H1 (cell line): ENCODE measurements around the gene S100P. TPM values are rescaled to one million over a fixed set of nuclear protein-coding genes. Genes with fewer than 3 reads are reported as not detected.

Experiments used
- CTCF ChIA-PET: fragments of 300-600 bp; sonication (Branson Sonifier 250); formaldehyde crosslinking; loops from one replicate; lab custom pipeline; 2021; ENCODE audit not compliant: partially characterized antibody; lab: Charles Lee
- POLR2A ChIA-PET: fragments of 300-600 bp; sonication (Branson Sonifier 250); formaldehyde crosslinking; loops from one replicate; lab custom pipeline; 2021; ENCODE audit warnings: inconsistent platforms; ENCODE audit not compliant: partially characterized antibody; lab: Charles Lee
- DNase-seq, 2 experiments: peaks; one replicate each; pipeline versions ENCODE4 v3.0.0 to v3.0.0-alpha.2; 2010 to 2022; ENCODE audit warnings: low spot score in 2 of 2, low read depth in 1 of 2, mixed read lengths in 1 of 2
- FAIRE-seq: peaks from 2 replicates; lab custom pipeline; 2011; peaks lifted over from hg19 to GRCh38; lab: Jason Lieb, UNC
- H2AFZ ChIP-seq: 2 replicates; pipeline ENCODE4 v1.8.1; 2012; ENCODE audit warnings: low read length, inconsistent platforms
- H2AK5ac ChIP-seq: 2 replicates; pipeline ENCODE4 v1.6.1; 2013; ENCODE audit warnings: low read depth, low read length
- H2BK120ac ChIP-seq: replicated peaks from 2 replicates; pipeline ENCODE3; 2013; ENCODE audit warnings: low read depth, low read length, inconsistent platforms
- H2BK12ac ChIP-seq: 2 replicates; pipeline ENCODE4 v1.6.1; 2013; ENCODE audit warnings: low read depth, low read length
- H2BK15ac ChIP-seq: 2 replicates; pipeline ENCODE4 v1.6.1; 2013; ENCODE audit warnings: low read length
- H2BK20ac ChIP-seq: 2 replicates; pipeline ENCODE4 v1.6.1; 2013; ENCODE audit warnings: low read length
- H2BK5ac ChIP-seq: 2 replicates; pipeline ENCODE4 v1.6.1; 2013; ENCODE audit warnings: low read depth, low read length
- H3K14ac ChIP-seq: 2 replicates; pipeline ENCODE4 v1.6.1; 2013; ENCODE audit warnings: inconsistent platforms; ENCODE audit not compliant: insufficient read length
- H3K18ac ChIP-seq: 2 replicates; pipeline ENCODE4 v1.6.1; 2013; ENCODE audit warnings: low read length; ENCODE audit errors: extremely low read depth
- H3K23ac ChIP-seq: 2 replicates; pipeline ENCODE4 v1.6.1; 2013; ENCODE audit warnings: inconsistent platforms; ENCODE audit not compliant: insufficient read length
- H3K23me2 ChIP-seq: 2 replicates; pipeline ENCODE4 v1.6.1; 2013; ENCODE audit warnings: low read depth, low read length
- H3K27ac ChIP-seq: 2 replicates; pipeline ENCODE4 v1.6.1; 2011; ENCODE audit warnings: low read depth, low read length, inconsistent platforms
- H3K27me3 ChIP-seq, 4 experiments: replicated peaks in 1 of 4; 1 replicate in 1 of 4; 2 replicates in 3 of 4; pipeline versions ENCODE4 v1.6.1 to v1.8.1; 2011 to 2013; ENCODE audit warnings: low read length in 3 of 4, mild to moderate bottlenecking in 3 of 4, inconsistent platforms in 2 of 4, mixed read lengths in 2 of 4, moderate library complexity in 1 of 4; ENCODE audit not compliant: control insufficient read depth in 3 of 4, insufficient read depth in 3 of 4; ENCODE audit errors: extremely low read depth in 1 of 4
- H3K36me3 ChIP-seq, 4 experiments: 2 replicates each; pipeline versions ENCODE4 v1.6.1 to v1.8.1; 2011 to 2013; ENCODE audit warnings: mild to moderate bottlenecking in 4 of 4, low read length in 3 of 4, moderate library complexity in 2 of 4, control low read depth in 1 of 4, inconsistent platforms in 1 of 4; ENCODE audit not compliant: insufficient read depth in 4 of 4, control insufficient read depth in 2 of 4
- H3K4ac ChIP-seq: replicated peaks from 2 replicates; pipeline ENCODE3; 2013; ENCODE audit warnings: low read length, low read depth, mixed read lengths, inconsistent platforms; ENCODE audit not compliant: insufficient read length
- H3K4me1 ChIP-seq, 4 experiments: replicated peaks in 1 of 4; 1 replicate in 1 of 4; 2 replicates in 3 of 4; pipeline versions ENCODE4 v1.6.1 to v1.8.1; 2011 to 2013; ENCODE audit warnings: low read length in 3 of 4, inconsistent platforms in 2 of 4, mixed read lengths in 1 of 4; ENCODE audit not compliant: insufficient read depth in 4 of 4, control insufficient read depth in 3 of 4
- H3K4me2 ChIP-seq, 2 experiments: 2 replicates each; pipeline versions ENCODE4 v1.6.1 to v1.8.1; 2011 to 2013; ENCODE audit warnings: low read depth in 2 of 2, low read length in 2 of 2, control low read depth in 1 of 2, inconsistent platforms in 1 of 2, mild to moderate bottlenecking in 1 of 2; ENCODE audit not compliant: insufficient read depth in 1 of 2
- H3K4me3 ChIP-seq, 4 experiments: fragments of 200-600, 300-600 bp in 1 of 4; sonication (generic), shearing (Covaris generic), sonication (Bioruptor Twin) in 1 of 4; 2 replicates each; pipeline versions ENCODE4 v1.5.1 to v1.8.1; 2011 to 2016; ENCODE audit warnings: low read length in 4 of 4, low read depth in 3 of 4, control low read depth in 2 of 4, inconsistent platforms in 2 of 4, mild to moderate bottlenecking in 2 of 4, mixed read lengths in 1 of 4, moderate library complexity in 1 of 4; ENCODE audit not compliant: insufficient read depth in 2 of 4; ENCODE audit errors: extremely low read depth in 1 of 4
- H3K56ac ChIP-seq: replicated peaks from 2 replicates; pipeline ENCODE3; 2013; ENCODE audit warnings: low read depth, mild to moderate bottlenecking, mixed read lengths, low read length, inconsistent platforms; ENCODE audit not compliant: insufficient read length
- H3K79me1 ChIP-seq: 2 replicates; pipeline ENCODE4 v1.6.1; 2013; ENCODE audit warnings: low read depth, low read length, control low read depth
- H3K79me2 ChIP-seq, 2 experiments: 2 replicates each; pipeline versions ENCODE4 v1.6.1 to v1.8.1; 2012 to 2013; ENCODE audit warnings: low read length in 2 of 2, mild to moderate bottlenecking in 2 of 2, inconsistent platforms in 1 of 2; ENCODE audit not compliant: insufficient read depth in 2 of 2, control insufficient read depth in 1 of 2
- H3K9ac ChIP-seq, 4 experiments: replicated peaks in 1 of 4; 1 replicate in 1 of 4; 2 replicates in 3 of 4; pipeline versions ENCODE4 v1.6.1 to v1.8.1; 2011 to 2013; ENCODE audit warnings: low read depth in 3 of 4, low read length in 3 of 4, control low read depth in 2 of 4, mild to moderate bottlenecking in 2 of 4, moderate library complexity in 2 of 4, inconsistent platforms in 1 of 4; ENCODE audit errors: extremely low read depth in 1 of 4
- H3K9me3 ChIP-seq, 2 experiments: 2 replicates each; pipeline versions ENCODE4 v1.6.1 to v1.8.1; 2012 to 2013; ENCODE audit warnings: mild to moderate bottlenecking in 2 of 2, moderate library complexity in 2 of 2, control low read depth in 1 of 2, inconsistent platforms in 1 of 2, low read depth in 1 of 2, low read length in 1 of 2, mixed read lengths in 1 of 2; ENCODE audit not compliant: insufficient read depth in 2 of 2
- H4K20me1 ChIP-seq, 2 experiments: replicated peaks in 1 of 2; 2 replicates each; pipeline versions ENCODE3 to v1.8.1; 2011 to 2013; ENCODE audit warnings: inconsistent platforms in 2 of 2, low read length in 2 of 2, mild to moderate bottlenecking in 1 of 2; ENCODE audit not compliant: insufficient read depth in 2 of 2, control insufficient read depth in 1 of 2
- H4K5ac ChIP-seq: 2 replicates; pipeline ENCODE4 v1.6.1; 2013; ENCODE audit warnings: low read length, low read depth, mixed read lengths, inconsistent platforms; ENCODE audit not compliant: insufficient read length
- H4K8ac ChIP-seq: 2 replicates; pipeline ENCODE4 v1.8.0; 2013; ENCODE audit warnings: mild to moderate bottlenecking, moderate library complexity, low read length, inconsistent platforms; ENCODE audit not compliant: insufficient read depth; ENCODE audit errors: extremely low read depth
- H4K91ac ChIP-seq: replicated peaks from 2 replicates; pipeline ENCODE3; 2013; ENCODE audit warnings: low read length, mixed read lengths, inconsistent platforms; ENCODE audit not compliant: insufficient read length
- BCL11A ChIP-seq, 2 experiments: IDR thresholded peaks; one replicate each; pipeline ENCODE4 v1.6.1; 2011; ENCODE audit warnings: low read depth in 2 of 2, low read length in 2 of 2, mild to moderate bottlenecking in 2 of 2
- CBX5 ChIP-seq: fragments of 300-800, 300-1000 bp; sonication (generic); IDR thresholded peaks from 2 replicates; pipeline ENCODE4 v1.7.1; 2016; ENCODE audit warnings: antibody characterized with exemption, low read length, low read depth
- SIRT6 ChIP-seq: IDR thresholded peaks from one replicate; pipeline ENCODE4 v1.7.1; 2012; ENCODE audit warnings: low read length, inconsistent platforms
- TBP ChIP-seq: IDR thresholded peaks from 2 replicates; pipeline ENCODE4 v1.6.1; 2011; ENCODE audit warnings: low read depth, low read length, improper control_type of control experiment
- ZNF274 ChIP-seq: IDR thresholded peaks from 2 replicates; pipeline ENCODE4 v1.7.0; 2012; ENCODE audit warnings: low read length, borderline replicate concordance; ENCODE audit errors: extremely low read depth
- WGBS, 2 experiments: shearing (Covaris generic) in 1 of 2; methylation state at CpG; one replicate each; pipeline versions ENCODE4 v1.1.6 to v1.1.7; 2013 to 2015; ENCODE audit warnings: low lambda C conversion rate in 2 of 2, mixed read lengths in 2 of 2, inconsistent platforms in 1 of 2, low coverage in 1 of 2, missing lambda C conversion rate in 1 of 2; ENCODE audit not compliant: insufficient replicate concordance in 2 of 2, insufficient coverage in 1 of 2, insufficient read length in 1 of 2; ENCODE audit errors: extremely low coverage in 1 of 2, missing lambda C conversion rate in 1 of 2; 5-methylcytosine and 5-hydroxymethylcytosine counted together
- polyA plus RNA-seq, 7 experiments: library from polyadenylated mRNA; depleted of rRNA in 3 of 7; stranded (reverse) in 5 of 7; unstranded in 2 of 7; fragments of >200 nt in 5 of 7; fragments of 200-250 nt in 2 of 7; gene quantifications; 1 replicate in 5 of 7; 2 replicates in 1 of 7; 4 replicates in 1 of 7; pipeline versions ENCODE4 v1.2.1 to v1.2.3, GENCODE V29; 2011 to 2013; ENCODE audit warnings: missing spikeins in 2 of 7, mixed read lengths in 2 of 7
- total RNA-seq: library from RNA; stranded (reverse); fragmentation: NEBNext Ultra II Directional; extraction: Animal tissue kit (Norgen Biotek cat#: 25700); gene quantifications from 2 replicates; pipeline ENCODE4 v1.2.1, GENCODE V29; 2021
- TF ChIP-seq, protein P1 (sequence below), 3 experiments: IDR thresholded peaks; 1 replicate in 2 of 3; 2 replicates in 1 of 3; pipeline versions ENCODE4 v1.5.1 to v1.6.1; 2011; ENCODE audit warnings: low read length in 3 of 3, mild to moderate bottlenecking in 3 of 3, inconsistent platforms in 2 of 3, low read depth in 1 of 3, moderate library complexity in 1 of 3; ENCODE audit not compliant: insufficient read depth in 1 of 3; ENCODE audit errors: control extremely low read depth in 1 of 3

S100P gene
- total and polyA plus RNA-seq, 2 of the 8 experiments (the other 6 are each of a cell fraction or from before 2014, with no cell fraction given) = not detected

DNA sequence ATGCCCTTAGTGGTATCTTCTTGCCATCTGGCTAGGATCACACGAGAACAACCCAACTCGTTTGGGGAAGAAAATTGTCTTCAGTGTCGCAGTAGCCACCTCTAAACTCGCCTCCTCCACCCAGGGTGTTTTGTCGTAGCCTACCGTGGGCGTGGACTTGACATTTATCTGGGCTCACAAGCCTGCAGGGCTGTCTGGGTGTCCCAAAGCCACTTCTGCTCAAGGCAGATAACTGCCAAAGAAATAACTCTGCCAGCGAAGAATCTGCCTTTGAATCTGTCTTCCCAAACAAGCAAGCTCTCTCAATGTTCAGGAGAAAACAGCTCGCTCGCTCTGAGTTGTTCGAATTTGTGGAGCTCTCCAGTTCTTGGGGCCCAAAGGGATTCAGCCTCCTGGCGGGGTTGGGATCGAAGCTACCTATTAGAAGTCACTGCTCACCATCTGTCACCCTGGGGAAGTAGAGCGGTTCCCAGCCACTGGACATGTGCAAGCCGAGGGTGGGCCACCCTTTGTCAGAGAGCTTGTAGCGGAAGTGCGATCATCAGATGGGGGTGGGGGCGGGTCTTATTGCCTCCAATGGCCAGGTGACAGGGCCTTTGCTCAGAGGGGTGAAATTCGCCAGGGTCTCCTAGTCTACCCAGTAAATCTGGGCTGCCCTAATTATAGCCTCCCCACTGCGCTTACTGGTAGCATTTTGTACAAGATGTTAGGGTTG, 37.1 kb downstream of the S100P start:
- H2AK5ac ChIP-seq = no peak overlapping the region
- DNase-seq (no peak), FAIRE-seq (no peak)
- H4K8ac ChIP-seq = no peak overlapping the region
- no peak overlapping the region for H3K23ac ChIP-seq
- no peaks in the 10 kb centered on the region for H3K79me1 ChIP-seq
- H4K20me1 ChIP-seq = peaks cover 0 to 2% of the 10 kb centered on the region in 2 experiments
- no peak overlapping the region for H3K9ac ChIP-seq
- no peaks in the 10 kb centered on the region; a peak in 1 of 8 replicates for H3K36me3 ChIP-seq
- H4K91ac ChIP-seq = no peak overlapping the region
- CTCF ChIA-PET = interaction anchor here (0.7 to 3.9 kb wide), 6 partner anchors 11 to 1946 kb away, joined by 3 to 20 read pairs (median 4); no protein-coding TSS in a partner anchor
- no peaks in the 10 kb centered on the region for H3K9me3 ChIP-seq
- no peak overlapping the region for H3K4me3 ChIP-seq
- no peak overlapping the region for H3K18ac ChIP-seq
- H2BK5ac ChIP-seq = no peak overlapping the region
- no peak overlapping the region for H2BK15ac ChIP-seq
- no peak overlapping the region for H3K56ac ChIP-seq
- H2BK12ac ChIP-seq = no peak overlapping the region
- peaks cover 0 to 13% (median 6%) of the 10 kb centered on the region in 4 experiments; a peak in 5 of 7 replicates for H3K4me1 ChIP-seq
- H3K79me2 ChIP-seq = no peaks in the 10 kb centered on the region
- H3K27ac ChIP-seq = no peak overlapping the region
- H2BK20ac ChIP-seq = no peak overlapping the region
- POLR2A ChIA-PET = no interaction called here
- no peak overlapping the region for H2BK120ac ChIP-seq
- H4K5ac ChIP-seq = no peak overlapping the region
- no peak overlapping the region for H3K4me2 ChIP-seq
- H3K27me3 ChIP-seq = no peaks in the 10 kb centered on the region
- peak overlapping the region; percentile 73; the same call in 1 of the 2 replicates for H2AFZ ChIP-seq
- WGBS, 2 experiments = 83% methylated on average over 20 of the region's 20 CpGs; no CpG with 5 or more reads in 1 of the 2 experiments
- H3K14ac ChIP-seq = no peak overlapping the region
- no peak overlapping the region for H3K4ac ChIP-seq
- H3K23me2 ChIP-seq = peaks cover 4% of the 10 kb centered on the region
- no peak for TF ChIP-seq CBX5
- no peak for TF ChIP-seq TBP
- TF ChIP-seq, protein P1, sequence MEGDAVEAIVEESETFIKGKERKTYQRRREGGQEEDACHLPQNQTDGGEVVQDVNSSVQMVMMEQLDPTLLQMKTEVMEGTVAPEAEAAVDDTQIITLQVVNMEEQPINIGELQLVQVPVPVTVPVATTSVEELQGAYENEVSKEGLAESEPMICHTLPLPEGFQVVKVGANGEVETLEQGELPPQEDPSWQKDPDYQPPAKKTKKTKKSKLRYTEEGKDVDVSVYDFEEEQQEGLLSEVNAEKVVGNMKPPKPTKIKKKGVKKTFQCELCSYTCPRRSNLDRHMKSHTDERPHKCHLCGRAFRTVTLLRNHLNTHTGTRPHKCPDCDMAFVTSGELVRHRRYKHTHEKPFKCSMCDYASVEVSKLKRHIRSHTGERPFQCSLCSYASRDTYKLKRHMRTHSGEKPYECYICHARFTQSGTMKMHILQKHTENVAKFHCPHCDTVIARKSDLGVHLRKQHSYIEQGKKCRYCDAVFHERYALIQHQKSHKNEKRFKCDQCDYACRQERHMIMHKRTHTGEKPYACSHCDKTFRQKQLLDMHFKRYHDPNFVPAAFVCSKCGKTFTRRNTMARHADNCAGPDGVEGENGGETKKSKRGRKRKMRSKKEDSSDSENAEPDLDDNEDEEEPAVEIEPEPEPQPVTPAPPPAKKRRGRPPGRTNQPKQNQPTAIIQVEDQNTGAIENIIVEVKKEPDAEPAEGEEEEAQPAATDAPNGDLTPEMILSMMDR (IDR thresholded peaks at IDR 0.05; ENCODE audit: control extremely low read depth in 1 of 3, insufficient read depth in 1 of 3, low read depth in 1 of 3, low read length in 3 of 3) = no peak
- no peak for TF ChIP-seq SIRT6
- TF ChIP-seq BCL11A (IDR thresholded peaks at IDR 0.05; ENCODE audit: low read depth in 2 of 2, low read length in 2 of 2) = no peak
- no peak for TF ChIP-seq ZNF274
